Left lobe of liver (tissue), 2 donors: ENCODE measurements around the gene CNR1. TPM values are rescaled to one million over a fixed set of nuclear protein-coding genes. Genes with fewer than 3 reads are reported as not detected.

Source experiments
- ATAC-seq: fragments of 200-7000 bp; cut with Tn5 transposase; one replicate; pipeline ENCODE4 v1.9.1; 2020; ENCODE audit warnings: mild to moderate bottlenecking, moderate library complexity
- DNase-seq: peaks from one replicate; pipeline ENCODE4 v3.0.0-alpha.2; 2020; ENCODE audit warnings: low spot score
- total RNA-seq: library from RNA; stranded (reverse); gene quantifications from one replicate; pipeline ENCODE4 v1.2.1, GENCODE V29; 2021
- donor health status: DM: no; HTN: no; CAD: no; lungs with moderate emphysema.
- donor health status: DM: no; HTN: yes; CAD: no.

Gene CNR1
- total RNA-seq, 1 donor from 2014 or later = 0.23 TPM

DNA sequence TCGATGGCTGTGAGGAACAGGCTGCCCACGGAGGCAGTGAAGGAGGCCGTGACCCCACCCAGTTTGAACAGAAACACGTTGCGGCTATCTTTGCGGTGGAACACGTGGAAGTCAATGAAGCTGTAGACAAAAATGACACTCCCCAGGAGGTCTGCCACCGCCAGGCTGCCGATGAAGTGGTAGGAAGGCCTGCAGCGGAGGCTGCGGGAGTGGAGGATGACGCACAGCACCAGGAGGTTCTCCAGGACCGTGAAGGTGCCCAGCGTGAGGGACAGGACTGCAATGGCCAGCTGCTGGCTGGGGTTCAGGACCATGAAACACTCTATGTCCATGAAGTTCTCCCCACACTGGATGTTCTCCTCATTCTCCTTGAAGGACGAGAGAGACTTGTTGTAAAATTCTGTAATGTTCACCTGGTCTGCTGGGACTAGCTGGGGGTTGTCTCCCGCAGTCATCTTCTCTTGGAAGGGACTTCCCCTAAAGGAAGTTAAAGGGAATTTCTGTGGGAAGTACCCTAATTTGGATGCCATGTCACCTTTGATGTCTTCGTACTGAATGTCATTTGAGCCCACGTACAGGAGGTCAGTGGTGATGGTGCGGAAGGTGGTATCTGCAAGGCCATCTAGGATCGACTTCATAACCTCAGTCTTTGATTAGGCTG is 21.4 kb downstream of the CNR1 start:
- DNase-seq = no peak
- ATAC-seq = no peak

DNA sequence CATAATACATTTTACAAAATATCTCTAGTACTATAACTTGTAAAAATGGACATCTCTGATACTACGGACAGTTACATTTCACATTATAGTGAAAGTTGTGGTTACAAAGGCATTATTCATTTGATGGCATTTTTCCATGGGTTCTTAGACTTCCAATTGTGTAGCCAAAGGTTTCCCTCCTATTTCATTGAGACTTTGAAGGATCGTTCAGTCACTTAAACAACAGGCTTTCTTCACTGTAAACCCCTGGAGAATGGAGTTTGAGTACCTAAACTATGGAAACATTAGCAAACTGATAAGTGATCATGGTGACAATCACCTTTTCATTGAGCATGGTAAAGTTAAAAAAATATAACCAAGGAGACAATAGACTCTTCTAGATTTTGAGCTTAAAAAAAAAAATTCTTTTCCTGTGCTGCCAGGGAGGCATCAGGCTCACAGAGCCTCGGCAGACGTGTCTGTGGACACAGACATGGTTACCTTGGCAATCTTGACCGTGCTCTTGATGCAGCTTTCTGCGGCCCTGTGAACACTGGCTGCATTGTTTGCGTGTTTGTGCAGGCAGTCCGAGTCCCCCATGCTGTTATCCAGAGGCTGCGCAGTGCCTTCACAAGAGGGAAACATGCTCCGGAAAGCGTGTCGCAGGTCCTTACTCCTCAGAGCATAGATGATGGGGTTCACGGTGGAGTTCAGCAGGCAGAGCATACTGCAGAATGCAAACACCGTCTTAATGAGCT is 22.6 kb downstream of the CNR1 start:
- no peak for ATAC-seq

DNA sequence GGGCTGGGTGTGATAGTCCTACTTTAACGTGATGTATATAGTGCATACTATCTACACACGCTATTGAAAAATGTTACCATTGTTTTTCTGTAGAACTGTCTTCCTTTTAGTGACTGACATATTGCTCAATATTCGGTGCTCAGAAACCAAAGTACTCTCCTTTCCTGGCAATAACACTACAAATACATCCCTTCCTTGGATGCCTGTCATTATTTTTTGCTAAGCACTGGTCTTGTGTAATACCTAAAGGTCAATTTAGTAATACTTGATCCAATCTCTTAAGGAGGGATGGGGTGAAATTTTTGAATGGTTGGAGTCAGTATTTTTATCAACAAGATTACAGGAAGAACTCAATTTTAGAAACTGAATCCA is 23.9 kb downstream of the CNR1 start:
- ATAC-seq (no peak), DNase-seq (no peak)

More for the DNA sequence above, 22.6 kb downstream of the CNR1 start:
- DNase-seq = no peak

DNA sequence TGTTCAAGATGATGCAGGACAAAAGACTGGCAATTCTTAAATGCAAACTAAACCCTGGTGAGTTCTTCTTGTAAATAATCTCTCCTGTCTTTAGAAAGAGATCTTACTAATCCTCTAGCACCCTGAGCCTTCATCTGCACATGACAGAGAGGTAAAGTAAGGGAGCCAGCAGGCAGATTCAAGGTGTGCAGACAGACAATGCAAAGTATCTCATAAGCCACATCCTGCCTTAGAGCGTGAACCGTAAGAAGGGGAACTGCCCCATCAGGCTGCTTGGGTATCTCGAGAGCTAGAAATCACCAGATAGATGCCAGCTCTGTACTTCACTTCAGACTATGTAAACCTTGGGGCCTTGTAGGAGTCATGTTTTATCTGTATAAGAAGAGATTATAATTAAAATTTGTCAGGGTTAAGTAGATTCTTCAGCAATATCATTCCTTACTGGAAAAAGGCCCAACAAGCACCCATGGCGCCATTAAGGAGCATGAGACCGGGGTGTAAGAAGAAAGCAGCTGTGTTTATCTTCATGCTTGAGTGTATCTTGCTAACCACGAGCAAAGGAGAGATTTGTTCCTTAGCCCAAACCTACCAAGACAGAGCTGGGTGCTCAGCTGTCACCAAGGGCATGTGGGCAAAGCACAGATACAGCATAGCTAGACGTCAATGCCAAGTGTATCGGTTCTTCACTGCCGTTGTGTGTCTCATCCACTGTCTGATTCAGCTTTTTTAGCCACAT is 24.4 kb downstream of the CNR1 start:
- ATAC-seq (no peak), DNase-seq (no peak)

DNA sequence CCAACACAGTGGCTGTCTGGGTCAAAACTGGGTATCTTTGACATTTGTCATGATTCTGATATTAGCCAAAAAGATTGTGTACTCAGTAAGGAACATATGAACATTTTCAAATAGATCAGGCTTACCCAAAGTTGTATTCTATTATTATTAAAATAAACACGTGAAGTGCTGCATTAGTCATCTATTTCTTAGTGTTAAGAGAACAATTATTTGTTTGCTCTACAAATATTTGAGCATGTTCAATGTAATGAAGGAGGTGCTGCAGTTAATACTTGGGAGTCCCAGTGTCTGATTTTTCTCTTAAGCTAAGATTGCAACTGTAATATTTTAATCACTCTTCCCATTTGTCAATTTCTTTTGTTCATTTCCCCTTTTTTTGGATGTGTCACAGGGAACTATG is 28.2 kb downstream of the CNR1 start:
- ATAC-seq = no peak

DNA sequence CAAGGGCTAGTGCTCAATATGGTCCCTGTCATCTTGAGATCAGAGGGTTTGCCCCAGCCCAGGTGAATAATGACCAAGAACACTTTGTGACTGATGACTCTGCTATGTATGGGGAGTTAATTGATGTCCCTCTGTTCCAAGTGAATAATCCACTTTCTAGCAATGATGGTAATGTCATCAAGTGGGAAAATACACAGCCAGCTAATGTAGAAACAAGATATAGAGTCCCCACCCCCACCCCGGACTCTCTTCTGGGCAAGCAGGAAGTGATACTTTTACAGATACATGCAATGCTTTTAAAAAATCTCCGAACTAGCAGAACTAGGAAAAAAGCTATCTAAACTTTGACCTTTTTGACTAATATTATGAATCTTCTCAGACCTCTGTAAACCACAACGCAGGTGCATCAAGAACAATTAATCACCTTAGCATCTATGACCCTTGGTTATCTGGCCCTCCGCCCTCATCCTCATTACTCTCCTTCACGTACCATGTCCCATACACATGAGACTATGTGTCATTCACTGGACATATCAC is 30.5 kb downstream of the CNR1 start:
- ATAC-seq = no peak

More for the DNA sequence above, 28.2 kb downstream of the CNR1 start:
- no peak for DNase-seq

DNA sequence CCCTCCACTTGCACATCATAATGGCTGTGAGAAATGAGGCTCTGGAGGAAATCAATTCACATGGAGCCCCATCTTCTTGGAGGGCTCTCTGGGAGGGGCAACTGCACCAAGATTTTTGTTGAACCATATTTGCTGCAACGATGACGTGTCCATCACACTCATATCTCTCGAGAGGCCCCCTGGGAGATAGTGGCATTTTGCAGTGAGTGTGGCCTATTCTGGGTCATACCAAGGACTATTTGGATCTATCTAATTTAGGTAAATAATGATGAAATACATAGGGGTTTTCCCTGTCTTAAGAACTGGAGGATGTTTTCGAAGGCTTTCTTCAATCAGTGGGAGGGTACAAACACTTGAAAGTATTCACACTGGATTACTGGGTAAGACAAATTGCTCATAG is 31.6 kb downstream of the CNR1 start:
- DNase-seq (no peak), ATAC-seq (no peak)

More for the DNA sequence above, 30.5 kb downstream of the CNR1 start:
- DNase-seq = no peak

DNA sequence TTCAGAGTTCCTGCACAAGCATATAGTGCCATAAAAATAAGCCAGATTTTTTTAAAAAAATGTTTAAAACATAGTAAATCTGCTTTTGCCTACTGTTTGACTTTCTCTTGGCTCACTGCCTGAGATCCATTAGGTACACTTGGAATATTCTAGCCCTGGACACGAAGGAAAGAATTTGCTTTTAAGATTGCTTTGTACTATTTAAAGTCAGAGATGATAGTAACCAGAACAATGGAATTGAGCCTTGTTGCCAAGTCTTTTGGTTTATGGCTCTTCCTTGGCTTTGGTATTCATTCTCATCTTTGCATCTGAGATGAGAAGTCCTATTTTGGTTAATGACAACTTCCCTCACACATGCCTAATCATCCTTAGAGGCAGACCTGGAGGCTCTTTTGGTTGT is 32.4 kb downstream of the CNR1 start:
- no peak for ATAC-seq

DNA sequence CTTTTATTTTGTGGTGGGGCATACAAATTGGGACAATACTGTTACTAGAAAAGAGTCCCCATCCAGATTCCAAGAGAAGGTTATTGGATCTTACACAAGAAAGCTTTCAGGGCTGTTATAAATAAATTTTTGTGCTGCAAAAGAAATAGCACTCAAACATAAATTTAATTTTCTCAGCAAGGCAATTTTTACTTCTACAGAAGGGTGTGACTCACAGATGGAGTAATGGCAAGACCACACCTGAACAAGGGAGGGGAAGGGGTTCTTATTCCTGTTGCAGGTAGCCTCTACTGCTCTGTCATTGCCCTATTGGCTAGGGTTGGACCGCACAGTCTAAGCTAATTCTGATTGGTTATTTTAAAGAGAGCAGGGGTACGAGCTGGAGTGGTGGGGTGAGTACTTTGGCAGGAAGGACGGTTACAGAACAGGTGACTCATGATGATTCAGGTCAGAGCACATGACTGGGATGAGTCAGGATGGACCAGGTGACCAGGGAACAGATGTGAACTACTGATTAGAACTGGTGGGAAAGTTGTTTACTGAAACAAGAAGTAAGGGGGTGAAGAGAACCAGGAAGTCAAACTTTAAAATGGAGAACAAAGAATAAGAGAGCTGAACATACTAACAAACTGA is 41.1 kb downstream of the CNR1 start:
- DNase-seq = no peak

More for the DNA sequence above, 32.4 kb downstream of the CNR1 start:
- no peak for DNase-seq

DNA sequence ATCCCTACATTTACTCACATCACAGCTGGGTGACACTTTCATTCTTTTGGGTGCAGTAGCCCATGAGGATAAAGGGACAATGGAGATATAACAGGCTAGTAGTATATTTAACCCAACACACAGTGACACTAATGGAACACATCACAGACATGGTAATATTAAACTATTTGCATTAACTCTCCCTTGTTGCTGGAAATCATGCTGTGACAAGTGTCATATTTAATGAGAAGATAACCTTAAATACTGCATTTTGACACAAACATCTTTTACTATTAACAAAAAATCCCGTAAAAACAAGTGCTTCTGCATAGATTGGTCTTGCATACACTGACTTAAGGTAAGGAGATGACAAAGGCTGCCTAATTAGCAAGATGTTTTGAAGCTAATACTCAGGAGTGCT is 45.5 kb downstream of the CNR1 start:
- ATAC-seq (no peak), DNase-seq (no peak)

More for the DNA sequence above, 41.1 kb downstream of the CNR1 start:
- ATAC-seq = no peak

DNA sequence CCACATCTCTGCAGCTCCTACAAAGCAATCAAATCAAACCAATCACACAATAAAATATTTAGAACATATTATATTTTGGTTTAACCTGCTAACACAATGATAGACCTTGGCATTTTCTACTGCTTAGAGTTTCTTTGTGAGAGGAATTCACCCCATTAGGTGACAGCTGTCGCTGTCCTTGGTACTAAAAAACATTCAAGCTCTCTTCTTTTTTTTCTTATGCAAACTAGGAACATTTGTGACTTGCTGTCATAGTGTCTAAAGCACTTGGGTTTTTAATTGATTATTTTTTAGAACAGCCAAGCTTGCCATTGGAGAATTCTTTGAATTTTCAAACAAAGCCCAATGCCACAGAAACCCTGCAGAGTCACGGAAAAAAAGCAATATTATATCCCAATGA is 46.4 kb downstream of the CNR1 start:
- ATAC-seq = no peak
- DNase-seq = no peak

DNA sequence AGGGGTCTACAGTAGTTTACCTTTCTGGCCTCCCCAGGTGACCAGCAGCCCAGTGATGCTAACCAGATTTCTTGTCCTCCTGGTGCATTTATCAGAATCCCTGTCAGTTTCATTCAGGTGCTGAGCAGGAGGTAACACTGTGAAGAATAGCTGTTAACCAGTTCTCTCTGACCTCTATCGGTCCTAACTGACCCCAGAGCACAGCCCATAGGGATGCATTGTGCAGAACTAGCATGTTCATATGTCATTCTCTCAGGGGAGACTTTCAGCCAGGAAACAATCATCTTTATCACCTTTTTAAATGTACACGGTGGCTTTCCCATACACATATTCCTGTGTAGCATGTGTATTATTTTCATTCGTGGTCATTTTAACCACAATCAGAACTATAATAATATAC is 49.9 kb downstream of the CNR1 start:
- ATAC-seq = no peak
- DNase-seq = no peak

DNA sequence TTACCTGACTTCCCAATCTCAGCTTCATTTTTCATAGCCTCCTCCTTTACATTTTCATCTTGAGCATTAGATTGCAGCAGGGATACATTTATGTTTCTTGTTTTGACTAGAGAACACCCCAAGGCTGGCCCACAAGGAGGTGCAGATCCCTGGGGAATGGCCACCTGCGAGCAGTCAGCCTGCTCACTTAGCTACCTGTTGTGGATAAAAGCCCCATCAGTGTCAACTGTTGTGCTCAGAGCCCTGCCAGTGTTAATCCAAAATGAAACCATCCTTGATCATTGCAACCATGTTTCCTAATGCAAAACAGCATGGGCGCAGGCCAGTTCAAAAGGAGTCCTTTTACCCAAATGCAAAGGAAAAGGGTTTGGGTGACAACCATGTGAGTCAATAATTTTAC is 50.8 kb downstream of the CNR1 start:
- no peak for ATAC-seq
- DNase-seq = no peak

DNA sequence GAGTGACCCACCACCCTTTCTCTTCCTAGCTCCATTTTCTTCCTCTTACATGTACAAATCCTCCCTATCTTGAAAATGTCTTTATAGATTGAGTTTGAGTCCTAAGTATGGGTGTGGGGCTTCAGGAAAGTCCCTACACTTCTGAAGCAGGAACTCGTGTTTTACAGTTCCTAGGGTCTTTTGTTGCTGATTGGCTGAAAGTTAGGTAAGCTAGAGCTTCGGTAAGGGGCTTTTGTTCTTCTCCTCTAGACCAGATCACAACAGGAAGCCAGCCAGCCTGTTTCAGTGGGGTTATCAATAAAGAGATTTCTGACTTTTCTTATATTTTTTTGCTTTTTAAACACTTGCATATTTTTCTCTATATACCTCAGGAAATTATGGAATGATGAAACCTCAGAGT is 51.3 kb downstream of the CNR1 start:
- DNase-seq = no peak
- no peak for ATAC-seq

DNA sequence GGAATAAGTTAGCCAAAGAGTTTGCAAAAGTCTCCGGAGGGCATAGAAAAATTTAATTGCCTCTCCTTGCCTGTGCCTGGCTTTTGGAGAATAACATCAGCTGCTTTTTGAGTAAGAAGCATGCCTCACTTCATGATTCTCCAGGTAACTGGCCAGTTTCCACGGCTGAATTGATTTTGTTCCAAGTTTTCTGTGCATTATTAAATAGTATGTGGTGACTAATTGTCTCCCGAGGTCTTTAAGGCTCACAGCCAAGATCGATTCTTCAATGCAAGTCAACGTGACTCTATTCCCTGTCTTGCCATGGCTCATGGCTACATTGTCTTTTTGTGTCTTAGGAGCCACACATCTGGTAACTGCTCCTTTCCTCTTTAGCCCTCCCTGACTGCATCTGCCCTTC is 54.2 kb downstream of the CNR1 start:
- no peak for DNase-seq
- ATAC-seq = no peak

DNA sequence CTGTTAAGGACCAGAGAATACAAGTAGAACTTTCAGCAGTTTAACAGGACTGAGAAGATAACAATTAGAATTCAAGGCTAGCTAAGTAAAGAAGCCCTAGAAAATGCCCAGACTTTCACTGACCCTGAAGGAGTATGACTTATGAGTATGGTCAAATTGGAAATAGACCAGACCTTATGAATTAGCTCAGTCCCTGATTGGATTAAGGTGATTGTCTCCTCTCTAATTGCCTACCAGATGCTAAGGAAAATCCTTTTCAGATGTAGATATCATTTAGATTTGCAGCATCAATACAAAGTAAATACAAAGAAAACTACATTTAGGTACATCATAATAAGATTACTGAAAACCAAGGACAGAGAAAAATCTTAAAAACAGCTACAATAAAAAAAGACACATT is 58.9 kb downstream of the CNR1 start:
- no peak for ATAC-seq
- no peak for DNase-seq

DNA sequence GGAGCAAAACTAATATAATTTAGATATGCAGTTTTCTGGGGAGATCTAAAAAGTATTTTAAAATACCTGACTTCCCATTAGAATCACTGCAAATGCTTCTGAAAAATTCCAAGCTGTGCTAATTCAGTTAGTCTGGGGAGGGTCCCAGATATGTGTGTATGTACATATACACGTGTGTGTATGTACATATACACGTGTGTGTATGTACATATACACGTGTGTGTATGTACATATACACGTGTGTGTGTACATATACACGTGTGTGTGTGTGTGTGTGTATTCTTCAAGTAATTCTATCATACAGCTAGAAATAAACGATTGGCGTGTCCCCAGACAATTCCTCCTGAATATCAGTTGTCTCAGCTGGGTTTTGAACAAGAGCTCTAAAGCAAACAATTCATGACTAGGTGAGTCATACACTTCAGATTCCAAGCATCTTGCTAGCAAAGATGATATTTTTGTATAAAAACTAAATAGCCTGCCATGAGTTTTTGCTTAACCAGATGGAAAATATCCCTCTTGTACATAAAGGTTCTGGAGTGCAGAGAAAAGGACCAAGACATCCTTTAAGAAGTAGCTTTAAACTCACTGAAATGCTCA is 60.3 kb downstream of the CNR1 start:
- DNase-seq (no peak), ATAC-seq (no peak)
